Stimulated activated CD8-positive, alpha-beta memory T cell treated with anti-CD3 and anti-CD28 coated beads, Interleukin-4, amount 100 ng/mL, for 48 hours (primary cell): ENCODE results near the gene ZFYVE28.
"Not testable (repeated sequence)": the region's sequence is repeated elsewhere in the genome, so short reads cannot be mapped to it uniquely, and the experiment has no call there.

Source experiments
- DNase-seq: peaks from one replicate; pipeline ENCODE4 v3.0.0-alpha.2; 2020

Gene ZFYVE28

GRCh38 chr4:2417765-2418649 is at the start of gene ZFYVE28:
ZFYVE28 (minus strand) TSS chr4:2418645; CDS start chr4:2418323, 322 bp downstream.
- peak; percentile 48 for DNase-seq

- not testable (repeated sequence) for DNase-seq
Measured at GRCh38 chr4:2465544-2465943, 47.1 kb upstream of the ZFYVE28 start.

DNA sequence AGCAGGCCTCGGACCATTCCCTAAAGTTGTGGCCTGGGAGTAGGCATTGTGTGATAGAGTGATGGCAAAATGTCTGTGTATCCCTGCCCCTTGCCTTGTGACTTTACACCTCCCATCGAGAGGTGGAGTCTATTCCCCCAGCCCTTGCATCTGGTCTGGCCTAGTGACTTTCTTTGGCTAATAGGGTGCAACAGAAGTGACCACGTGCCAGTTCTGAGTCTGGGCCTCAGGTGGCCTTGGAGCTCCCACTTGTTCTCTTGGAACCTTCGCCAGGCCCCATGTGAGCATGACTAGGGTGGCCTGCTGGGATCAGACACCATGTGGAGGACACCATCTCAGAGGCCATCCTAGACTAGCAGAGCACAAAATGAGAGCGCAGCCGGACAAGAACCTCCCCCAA is 46.6 kb upstream of the ZFYVE28 start:
- no peak for DNase-seq

GRCh38 chr4:2462992-2463762 is 44.7 kb upstream of the ZFYVE28 start:
- no peak for DNase-seq

DNA sequence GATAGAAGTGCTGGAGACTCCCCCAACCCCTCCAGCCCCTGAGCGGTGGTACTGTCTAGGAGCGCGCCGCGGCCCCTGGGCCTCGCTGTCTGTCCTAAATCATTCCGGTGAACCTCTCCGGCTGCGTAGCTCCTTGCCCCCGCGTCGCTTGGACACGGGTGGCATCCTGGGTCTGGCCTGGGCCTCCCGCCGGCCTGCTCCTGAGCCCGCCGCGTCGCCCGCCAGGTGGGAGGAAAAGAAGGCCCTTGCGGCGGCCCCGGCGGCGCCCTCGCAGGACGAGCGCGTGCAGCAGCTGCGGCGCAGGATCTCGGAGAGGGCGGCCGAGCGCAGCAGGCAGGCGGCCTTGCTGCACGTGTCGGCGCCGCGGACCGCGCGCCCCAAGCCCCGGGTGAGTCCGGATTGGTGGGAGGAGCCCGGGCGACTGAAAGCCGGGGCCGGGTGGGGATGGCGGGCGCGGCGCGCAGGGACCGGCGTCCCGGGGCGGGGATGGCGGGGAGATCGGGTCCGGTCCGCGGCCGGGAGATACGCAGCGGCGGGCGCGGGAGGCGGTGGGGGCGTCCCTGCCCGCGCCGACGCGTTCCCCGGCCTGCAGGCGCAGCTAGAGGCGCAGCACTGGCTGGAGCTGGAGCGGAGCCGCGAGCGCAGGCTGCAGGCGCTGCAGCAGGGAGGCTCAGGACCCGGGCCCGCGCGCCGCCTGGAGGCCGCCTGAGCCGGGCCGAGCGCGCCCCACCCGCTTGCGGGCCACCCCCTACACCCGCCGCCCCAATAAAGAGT is 44.0 kb upstream of the ZFYVE28 start:
- peak; percentile 63 for DNase-seq

DNA sequence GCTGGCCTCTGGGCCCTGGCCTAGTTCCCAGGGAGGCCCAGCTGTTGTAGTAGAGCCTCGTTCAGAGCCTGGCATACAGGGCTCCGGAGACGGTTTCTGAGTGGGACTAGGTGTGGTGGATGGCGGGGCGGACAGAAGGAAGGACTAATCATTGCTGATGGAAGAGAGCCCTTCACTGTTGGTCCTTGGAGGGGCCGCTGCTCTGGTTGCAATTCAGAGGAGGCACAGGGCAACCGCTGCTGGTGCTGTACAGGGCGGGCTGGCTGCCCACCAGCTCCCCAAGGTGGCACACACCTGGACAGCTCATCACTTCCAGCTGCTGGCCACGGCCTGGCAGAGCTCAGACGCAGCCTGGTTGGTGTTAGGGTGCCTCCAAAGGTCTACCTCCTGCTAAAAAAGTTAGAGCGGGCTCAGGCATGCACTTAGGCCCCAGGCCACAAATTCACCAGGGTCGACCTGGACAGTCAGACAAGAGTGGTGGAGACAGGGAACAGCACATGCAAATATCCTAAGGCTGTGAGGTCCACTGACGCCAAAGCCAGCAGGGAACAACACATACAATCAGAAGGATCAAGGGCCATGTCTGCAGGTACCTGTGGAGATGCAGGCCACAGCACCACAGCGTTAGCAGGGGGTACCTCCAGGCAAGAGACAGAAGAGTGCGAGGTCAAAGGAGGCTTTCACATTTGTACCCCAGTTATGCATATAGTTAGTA is 43.0 kb upstream of the ZFYVE28 start:
- no peak for DNase-seq

DNA sequence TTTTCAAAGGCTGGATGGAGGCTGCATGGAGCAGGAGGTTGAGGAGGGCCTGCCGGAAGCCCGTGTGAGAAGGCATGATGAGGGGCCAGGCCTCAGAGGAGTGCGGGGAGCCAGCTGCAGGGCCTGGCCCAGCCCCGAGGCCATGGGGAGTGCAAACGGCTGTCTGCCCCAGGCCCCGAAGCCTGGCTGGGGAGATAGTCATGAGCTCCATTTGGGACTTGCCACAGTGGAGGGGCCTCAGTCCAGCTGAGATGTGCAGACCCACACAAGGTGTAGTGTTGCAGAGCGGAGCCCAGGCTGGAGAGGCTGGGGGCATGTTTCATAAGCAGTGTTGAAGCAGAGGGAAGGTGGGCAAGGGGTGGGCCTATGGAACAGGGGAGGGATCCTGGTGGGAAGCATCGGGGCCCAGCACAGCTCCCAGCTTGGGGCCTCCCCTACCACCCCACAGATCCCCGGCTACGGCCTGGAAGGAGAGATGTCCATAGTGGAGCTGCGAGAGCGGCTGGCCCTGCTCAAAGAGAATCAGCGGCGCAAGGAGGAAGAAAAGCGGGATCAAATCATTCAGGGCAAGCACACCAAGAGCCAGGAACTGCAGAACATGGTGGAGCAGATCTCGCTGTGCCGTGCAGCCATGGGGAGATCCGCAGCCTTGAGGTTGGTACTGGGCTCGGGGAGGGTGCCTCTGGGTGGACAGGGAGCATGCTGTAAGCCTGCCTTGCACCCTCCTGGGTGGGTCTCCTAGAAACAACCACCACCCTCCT is 41.3 kb upstream of the ZFYVE28 start:
- no peak for DNase-seq

- DNase-seq = no peak
Measured at GRCh38 chr4:2458546-2459491, 40.4 kb upstream of the ZFYVE28 start.

- DNase-seq = no peak
Measured at GRCh38 chr4:2457481-2458295, 39.2 kb upstream of the ZFYVE28 start.

DNA sequence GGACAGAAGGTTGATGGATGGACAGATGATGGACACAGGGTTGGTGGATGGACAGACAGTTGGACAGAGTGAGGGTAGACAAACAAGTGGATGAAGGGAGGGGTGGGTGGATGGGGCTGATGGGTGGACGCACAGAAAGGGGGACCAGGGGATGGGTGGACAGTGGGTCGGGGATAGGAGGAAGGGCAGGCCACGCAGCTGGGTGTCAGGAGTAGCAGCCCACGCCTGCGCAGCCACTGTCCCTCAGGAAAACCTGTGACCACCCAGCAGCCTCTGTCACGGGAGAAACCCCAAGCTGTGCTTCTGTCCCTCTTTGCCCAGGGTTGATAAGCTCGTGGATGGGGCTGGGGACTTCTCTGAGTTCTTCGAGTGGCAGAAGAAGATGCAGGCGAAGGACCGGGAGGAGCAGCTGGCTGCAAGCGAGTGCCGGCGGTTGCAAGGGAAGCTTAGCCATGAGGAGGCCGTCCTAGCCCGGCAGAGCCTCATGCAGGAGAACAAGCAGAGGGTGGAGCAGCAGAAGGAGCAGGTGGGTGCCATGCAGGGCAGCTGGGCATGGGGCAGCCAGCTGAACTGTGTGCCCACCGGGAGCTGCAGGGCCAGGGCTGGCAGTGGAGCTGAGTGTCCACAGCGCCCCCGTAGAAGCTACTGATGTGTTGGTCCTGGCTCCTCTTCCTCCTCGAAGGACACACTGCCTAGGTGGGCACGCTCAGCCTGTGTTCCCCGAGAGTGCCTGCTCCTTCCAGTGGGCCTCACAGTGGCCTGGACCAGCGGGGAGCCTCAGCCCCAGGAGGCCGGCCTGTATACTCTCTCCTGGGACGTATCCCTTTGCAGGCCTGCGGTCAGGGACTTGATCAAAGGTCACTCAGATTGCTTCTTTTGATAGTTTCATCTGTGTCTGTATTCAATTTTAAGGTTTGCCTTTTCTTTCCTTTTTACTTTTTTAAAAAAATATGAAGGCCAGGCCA is 33.7 kb upstream of the ZFYVE28 start:
- DNase-seq = no peak

DNA sequence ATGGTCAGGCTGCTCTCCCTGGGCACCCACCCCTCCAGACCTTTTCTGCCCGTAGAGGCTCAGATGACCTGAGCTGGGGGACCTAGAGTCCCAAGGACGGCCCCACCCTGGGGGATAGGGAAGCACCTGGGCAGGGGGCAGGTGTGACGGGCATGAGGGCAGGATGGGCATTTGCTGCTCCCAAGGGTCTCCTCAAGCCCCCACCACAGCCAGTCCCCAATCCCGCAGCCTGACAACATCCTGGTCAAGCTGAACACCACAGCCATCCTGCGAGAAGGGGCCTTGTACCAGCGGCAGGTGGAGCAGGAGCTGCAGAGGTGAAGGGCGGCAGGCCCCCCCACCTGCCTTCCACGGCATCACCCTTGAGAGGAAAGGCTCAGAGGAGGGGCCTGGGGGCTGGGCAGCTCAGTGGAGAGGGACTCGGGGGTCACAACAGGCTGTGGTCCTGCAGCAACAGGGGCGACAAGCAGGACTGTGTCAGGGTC is 32.6 kb upstream of the ZFYVE28 start:
- no peak for DNase-seq

DNA sequence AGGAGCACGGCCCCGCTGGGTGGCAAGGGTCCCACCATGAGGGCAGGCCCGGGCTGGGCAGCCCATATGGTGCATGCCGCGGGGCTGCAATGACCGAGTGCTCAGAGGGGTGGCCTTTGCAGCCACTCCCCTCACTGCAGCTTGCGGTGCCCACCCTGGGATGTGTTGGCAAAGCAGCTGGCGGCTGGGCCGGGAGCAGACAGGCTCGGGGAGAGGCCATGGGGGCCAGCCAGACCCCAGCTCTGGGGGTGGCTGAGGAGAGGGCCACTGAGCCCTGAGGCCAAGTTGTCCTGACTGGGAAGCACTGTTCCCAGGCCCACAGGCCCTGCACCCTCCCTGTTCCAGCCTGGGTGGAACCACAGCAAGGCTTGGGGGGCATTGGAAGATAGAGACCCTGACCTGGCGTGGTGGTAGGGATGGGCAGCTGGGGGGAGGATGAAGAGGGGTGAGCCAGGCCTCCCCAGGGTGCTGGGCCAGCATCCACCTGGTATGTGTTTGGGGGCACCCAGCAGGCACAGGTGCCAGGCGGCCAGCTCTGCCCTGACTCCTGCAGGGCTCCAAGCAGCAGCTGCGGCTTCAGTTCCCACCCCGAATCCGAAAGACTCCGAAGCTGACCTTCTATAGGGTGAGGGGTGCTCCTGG is 32.1 kb upstream of the ZFYVE28 start:
- no peak for DNase-seq

DNA sequence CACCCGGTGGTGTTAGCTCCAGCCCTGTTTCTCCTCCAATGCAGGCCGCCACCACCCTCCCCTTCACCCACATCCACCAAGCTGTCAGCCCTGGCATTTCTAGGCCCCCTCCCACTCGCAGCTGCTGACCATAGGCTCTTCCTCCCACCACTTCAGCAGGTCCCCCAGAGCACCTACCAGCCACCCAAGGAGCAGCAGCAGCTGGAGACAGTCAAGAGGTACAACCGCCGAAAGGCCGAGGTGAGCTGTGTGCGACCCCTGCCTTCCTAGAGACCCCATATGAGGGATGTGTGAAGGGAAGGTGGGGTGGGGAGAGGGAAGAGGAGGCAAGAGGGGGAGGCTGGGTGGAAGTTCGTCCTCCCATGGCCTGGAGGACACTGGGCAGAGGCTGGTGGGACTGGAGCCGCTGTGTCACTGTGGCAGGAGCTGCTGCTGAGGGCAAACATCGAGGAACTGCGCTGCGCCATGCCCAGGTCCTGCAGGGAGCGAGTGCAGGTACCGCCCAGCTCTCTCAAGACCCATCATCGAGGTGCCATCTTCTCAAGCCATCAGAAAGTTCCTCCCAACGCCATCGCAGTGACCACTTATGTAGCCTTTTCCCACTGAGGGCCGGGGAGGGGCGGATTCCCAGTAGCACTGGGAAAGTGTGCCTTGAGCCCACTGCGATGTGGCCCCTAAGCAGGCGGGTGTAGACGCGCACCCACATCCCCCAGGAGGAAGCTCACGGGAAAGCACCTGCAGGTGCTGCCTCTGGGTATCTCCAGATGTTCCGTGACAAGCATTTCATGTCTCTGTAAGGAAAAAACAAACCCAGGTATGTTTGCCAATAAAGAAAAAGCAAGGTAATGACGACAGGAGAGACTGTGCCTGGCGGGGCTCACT is 31.3 kb upstream of the ZFYVE28 start:
- no peak for DNase-seq

DNA sequence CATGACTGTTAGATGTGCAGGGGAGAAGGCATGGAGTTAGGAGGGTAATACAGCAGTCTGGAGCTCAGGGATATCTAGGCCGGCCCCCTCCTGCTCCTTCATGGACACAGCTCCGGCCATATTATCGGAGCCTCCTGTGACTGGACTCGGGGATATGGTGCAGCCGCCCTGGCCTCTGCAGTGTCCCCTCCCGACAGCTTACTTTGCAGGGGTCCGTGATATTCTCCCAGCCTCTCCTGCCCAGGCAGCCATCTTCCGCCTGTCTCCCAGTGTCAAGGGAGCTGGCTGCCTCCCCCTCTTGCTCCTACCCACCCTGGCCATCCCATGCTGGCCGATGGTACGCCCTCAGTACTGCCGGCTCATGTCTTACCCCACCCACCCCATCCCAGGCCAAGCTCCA is 30.6 kb upstream of the ZFYVE28 start:
- DNase-seq = no peak

GRCh38 chr4:2448589-2448988 is 30.1 kb upstream of the ZFYVE28 start:
- no peak for DNase-seq

GRCh38 chr4:2446656-2447564 is 28.5 kb upstream of the ZFYVE28 start:
- no peak for DNase-seq
